Measurements from ENCODE around the gene VKORC1L1.

DNA sequence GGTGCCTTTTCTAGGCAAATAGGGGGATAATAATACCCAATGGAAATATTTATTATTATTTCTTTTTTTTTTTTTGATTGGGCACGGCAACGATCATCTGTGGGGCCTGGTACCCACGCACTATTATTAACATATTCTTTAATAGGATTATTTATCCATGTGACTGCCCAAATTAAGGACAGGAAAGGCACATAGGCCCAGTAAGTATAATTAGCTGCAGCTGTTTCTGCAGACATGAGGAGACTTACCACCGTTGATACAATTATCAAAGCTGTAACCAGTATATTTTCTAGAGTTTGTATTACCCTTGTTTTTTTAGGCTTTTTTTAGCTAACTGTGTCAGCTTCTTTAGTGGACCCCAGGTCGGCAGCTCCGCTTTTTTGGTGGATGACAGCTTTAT, 134.4 kb downstream of the VKORC1L1 start:
- TF ChIP-seq, protein P1, sequence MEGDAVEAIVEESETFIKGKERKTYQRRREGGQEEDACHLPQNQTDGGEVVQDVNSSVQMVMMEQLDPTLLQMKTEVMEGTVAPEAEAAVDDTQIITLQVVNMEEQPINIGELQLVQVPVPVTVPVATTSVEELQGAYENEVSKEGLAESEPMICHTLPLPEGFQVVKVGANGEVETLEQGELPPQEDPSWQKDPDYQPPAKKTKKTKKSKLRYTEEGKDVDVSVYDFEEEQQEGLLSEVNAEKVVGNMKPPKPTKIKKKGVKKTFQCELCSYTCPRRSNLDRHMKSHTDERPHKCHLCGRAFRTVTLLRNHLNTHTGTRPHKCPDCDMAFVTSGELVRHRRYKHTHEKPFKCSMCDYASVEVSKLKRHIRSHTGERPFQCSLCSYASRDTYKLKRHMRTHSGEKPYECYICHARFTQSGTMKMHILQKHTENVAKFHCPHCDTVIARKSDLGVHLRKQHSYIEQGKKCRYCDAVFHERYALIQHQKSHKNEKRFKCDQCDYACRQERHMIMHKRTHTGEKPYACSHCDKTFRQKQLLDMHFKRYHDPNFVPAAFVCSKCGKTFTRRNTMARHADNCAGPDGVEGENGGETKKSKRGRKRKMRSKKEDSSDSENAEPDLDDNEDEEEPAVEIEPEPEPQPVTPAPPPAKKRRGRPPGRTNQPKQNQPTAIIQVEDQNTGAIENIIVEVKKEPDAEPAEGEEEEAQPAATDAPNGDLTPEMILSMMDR (IDR thresholded peaks at IDR 0.05; ENCODE audit: control extremely low read depth in 1 of 3, insufficient read depth in 1 of 3, low read depth in 1 of 3, low read length in 3 of 3) = no peak
- TF ChIP-seq, protein P2, sequence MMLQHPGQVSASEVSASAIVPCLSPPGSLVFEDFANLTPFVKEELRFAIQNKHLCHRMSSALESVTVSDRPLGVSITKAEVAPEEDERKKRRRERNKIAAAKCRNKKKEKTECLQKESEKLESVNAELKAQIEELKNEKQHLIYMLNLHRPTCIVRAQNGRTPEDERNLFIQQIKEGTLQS (IDR thresholded peaks at IDR 0.05; ENCODE audit: insufficient read depth, low read depth, low read length) = no peak
- TF ChIP-seq, protein P3, sequence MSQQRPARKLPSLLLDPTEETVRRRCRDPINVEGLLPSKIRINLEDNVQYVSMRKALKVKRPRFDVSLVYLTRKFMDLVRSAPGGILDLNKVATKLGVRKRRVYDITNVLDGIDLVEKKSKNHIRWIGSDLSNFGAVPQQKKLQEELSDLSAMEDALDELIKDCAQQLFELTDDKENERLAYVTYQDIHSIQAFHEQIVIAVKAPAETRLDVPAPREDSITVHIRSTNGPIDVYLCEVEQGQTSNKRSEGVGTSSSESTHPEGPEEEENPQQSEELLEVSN (IDR thresholded peaks at IDR 0.05) = no peak
- TF ChIP-seq EP300 (IDR thresholded peaks at IDR 0.05; ENCODE audit: borderline replicate concordance in 1 of 2, low read depth in 2 of 2, low read length in 2 of 2) (no peak), SP1 (IDR thresholded peaks at IDR 0.05; ENCODE audit: low read depth, low read length) (no peak), CREB1 (IDR thresholded peaks at IDR 0.05) (no peak), CEBPB (IDR thresholded peaks at IDR 0.05; ENCODE audit: low read depth, low read length) (no peak), RFX5 (IDR thresholded peaks at IDR 0.05; ENCODE audit: borderline replicate concordance, low read depth, low read length) (no peak), JUN (IDR thresholded peaks at IDR 0.05; ENCODE audit: low read depth, low read length) (no peak), MAFK (IDR thresholded peaks at IDR 0.05; ENCODE audit: low read depth, low read length) (no peak), TEAD4 (IDR thresholded peaks at IDR 0.05; ENCODE audit: low read depth, low read length) (no peak)
- TF ChIP-seq, protein P4, sequence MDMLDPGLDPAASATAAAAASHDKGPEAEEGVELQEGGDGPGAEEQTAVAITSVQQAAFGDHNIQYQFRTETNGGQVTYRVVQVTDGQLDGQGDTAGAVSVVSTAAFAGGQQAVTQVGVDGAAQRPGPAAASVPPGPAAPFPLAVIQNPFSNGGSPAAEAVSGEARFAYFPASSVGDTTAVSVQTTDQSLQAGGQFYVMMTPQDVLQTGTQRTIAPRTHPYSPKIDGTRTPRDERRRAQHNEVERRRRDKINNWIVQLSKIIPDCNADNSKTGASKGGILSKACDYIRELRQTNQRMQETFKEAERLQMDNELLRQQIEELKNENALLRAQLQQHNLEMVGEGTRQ (IDR thresholded peaks at IDR 0.05; ENCODE audit: low read length) = no peak
